ENCODE measurements around the gene SFXN1. TPM values are rescaled to one million over a fixed set of nuclear protein-coding genes. Genes with fewer than 3 reads are reported as not detected.

SFXN1 gene
- total and polyA plus RNA-seq, 2 donors (not counting 3 experiments of a cell fraction or from before 2014, with no cell fraction given): 61.7 to 69.3 TPM

DNA sequence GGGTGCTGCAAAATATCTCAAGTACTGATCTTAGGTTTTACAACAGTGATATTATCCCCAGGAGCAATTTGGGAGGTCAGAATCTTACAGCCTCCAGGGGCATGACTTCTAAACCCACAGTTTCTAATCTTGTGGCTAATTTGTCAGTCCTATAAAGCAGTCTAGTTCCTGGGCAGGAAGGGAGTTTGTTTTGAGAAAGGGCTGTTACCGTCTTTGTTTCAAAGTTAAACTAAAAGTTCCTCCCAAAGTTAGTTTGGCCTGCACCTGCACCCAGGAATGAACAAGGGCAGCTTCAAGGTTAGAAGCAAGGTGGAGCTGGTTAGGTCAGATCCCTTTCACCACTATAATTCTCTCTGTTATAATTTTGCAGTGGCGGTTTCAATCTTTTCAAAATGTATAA is 81.7 kb downstream of the SFXN1 start:
- H3K9ac ChIP-seq (replicated peaks; ENCODE audit: extremely low read depth, insufficient read depth, low read length): no peak overlapping the region
- no peaks in the 10 kb centered on the region for H3K4me1 ChIP-seq (ENCODE audit: control insufficient read depth, extremely low read depth, insufficient read depth, low read length)
- H3K4me2 ChIP-seq (ENCODE audit: insufficient read depth, low read length): no peak overlapping the region
- H3K27me3 ChIP-seq (ENCODE audit: control insufficient read depth in 2 of 2, insufficient read depth in 2 of 2, low read length in 2 of 2): no peaks in the 10 kb centered on the region
- no peak overlapping the region for H3K27ac ChIP-seq (ENCODE audit: insufficient read depth, low read depth, low read length)
- BruUV-seq (replicated peaks): no TSS peak
- dilution Hi-C loops (cut with MboI; ENCODE audit: extremely low pct_ligation_motif_present, low sequenced_read_pairs) (no loop called here), intact Hi-C loops (cut with micrococcal nuclease) (no loop called here)
- no peaks in the 10 kb centered on the region for H4K20me1 ChIP-seq (replicated peaks; ENCODE audit: control insufficient read depth, extremely low read depth, insufficient read depth, low read length)
- FAIRE-seq (no peak), DNase-seq (ENCODE audit: low read depth, low spot score) (no peak)
- ChIA-PET CTCF (no interaction called here), POLR2A (no interaction called here)
- no peak overlapping the region for H3K4me3 ChIP-seq (replicated peaks in 1 of 3; ENCODE audit: insufficient read depth in 1 of 3, low read depth in 1 of 3, low read length in 3 of 3)
- no peak overlapping the region for H2AFZ ChIP-seq (ENCODE audit: low read depth, low read length)
- H3K9me3 ChIP-seq (replicated peaks; ENCODE audit: control insufficient read depth, insufficient read depth, low read length): no peaks in the 10 kb centered on the region
- no peak for TF ChIP-seq POLR2AphosphoS5 (IDR thresholded peaks at IDR 0.05; ENCODE audit: insufficient read depth, low read depth, low read length)
- no peaks in the 10 kb centered on the region for H3K79me2 ChIP-seq (ENCODE audit: control insufficient read depth, insufficient read depth, low read length)
- no peaks in the 10 kb centered on the region for H3K9me1 ChIP-seq (replicated peaks; ENCODE audit: control insufficient read depth, extremely low read depth, insufficient read depth, low read length)
- H3K36me3 ChIP-seq (ENCODE audit: control insufficient read depth in 2 of 2, extremely low read depth in 1 of 2, insufficient read depth in 2 of 2, low read length in 2 of 2): no peaks in the 10 kb centered on the region

DNA sequence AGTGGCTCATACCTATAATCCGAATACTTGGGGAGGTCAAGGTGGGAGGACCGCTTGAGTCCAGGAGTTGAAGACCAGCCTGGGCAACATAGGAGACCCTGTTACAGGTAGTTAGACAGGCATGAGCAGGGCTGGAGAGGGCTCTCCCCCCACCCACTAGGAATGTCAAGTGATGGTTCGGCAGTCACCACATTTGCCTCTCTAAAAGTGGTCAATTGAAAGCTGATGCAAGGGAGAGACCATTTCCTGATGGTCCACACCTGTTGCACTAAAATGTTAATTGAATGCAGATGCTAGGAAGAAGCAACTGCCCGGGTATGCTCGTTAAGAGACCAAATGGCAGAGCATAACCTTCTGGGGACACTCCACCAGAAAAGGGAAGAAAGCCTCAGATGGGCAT is 82.7 kb downstream of the SFXN1 start:
- no peak for FAIRE-seq
- ChIA-PET POLR2A (no interaction called here), CTCF (no interaction called here)
- intact Hi-C loops (cut with micrococcal nuclease) (no loop called here), dilution Hi-C loops (cut with MboI; ENCODE audit: extremely low pct_ligation_motif_present, low sequenced_read_pairs) (no loop called here)
- H3K4me3 ChIP-seq (replicated peaks in 1 of 3; ENCODE audit: insufficient read depth in 1 of 3, low read depth in 1 of 3, low read length in 3 of 3): no peak overlapping the region
- H3K27ac ChIP-seq (ENCODE audit: insufficient read depth, low read depth, low read length): no peak overlapping the region
- no peaks in the 10 kb centered on the region for H3K79me2 ChIP-seq (ENCODE audit: control insufficient read depth, insufficient read depth, low read length)
- H3K36me3 ChIP-seq (ENCODE audit: control insufficient read depth in 2 of 2, extremely low read depth in 1 of 2, insufficient read depth in 2 of 2, low read length in 2 of 2): no peaks in the 10 kb centered on the region
- DNase-seq (ENCODE audit: low read depth, low spot score): no peak
- H3K4me2 ChIP-seq (ENCODE audit: insufficient read depth, low read length): no peak overlapping the region
- H3K9me1 ChIP-seq (replicated peaks; ENCODE audit: control insufficient read depth, extremely low read depth, insufficient read depth, low read length): no peaks in the 10 kb centered on the region
- no peaks in the 10 kb centered on the region for H3K9me3 ChIP-seq (replicated peaks; ENCODE audit: control insufficient read depth, insufficient read depth, low read length)
- no peak overlapping the region for H2AFZ ChIP-seq (ENCODE audit: low read depth, low read length)
- no peaks in the 10 kb centered on the region for H3K4me1 ChIP-seq (ENCODE audit: control insufficient read depth, extremely low read depth, insufficient read depth, low read length)
- no peaks in the 10 kb centered on the region for H4K20me1 ChIP-seq (replicated peaks; ENCODE audit: control insufficient read depth, extremely low read depth, insufficient read depth, low read length)
- no peaks in the 10 kb centered on the region for H3K27me3 ChIP-seq (ENCODE audit: control insufficient read depth in 2 of 2, insufficient read depth in 2 of 2, low read length in 2 of 2)
- H3K9ac ChIP-seq (replicated peaks; ENCODE audit: extremely low read depth, insufficient read depth, low read length): no peak overlapping the region
- no peak for TF ChIP-seq GATA2 (IDR thresholded peaks at IDR 0.05; ENCODE audit: insufficient read depth, insufficient read length, low read depth, low read length)
- no TSS peak for BruUV-seq (replicated peaks)
